Pulmonary artery endothelial cell (primary cell): ENCODE data around the gene CCL5. TPM values are rescaled to one million over a fixed set of nuclear protein-coding genes. Genes with fewer than 3 reads are reported as not detected.
A peak's percentile ranks its signal among the peaks of the same experiment; 100 is the strongest.

Experiments
- DNase-seq: peaks from one replicate; pipeline ENCODE4 v3.0.0-alpha.2; 2011; ENCODE audit warnings: low read depth, low spot score
- total RNA-seq: library from RNA; depleted of rRNA; stranded (reverse); fragments of >200 nt; gene quantifications from 2 replicates; pipeline ENCODE4 v1.2.3, GENCODE V29; 2014

CCL5 gene
- total RNA-seq, 1 donor from 2014 or later, result 0.13 TPM

DNA sequence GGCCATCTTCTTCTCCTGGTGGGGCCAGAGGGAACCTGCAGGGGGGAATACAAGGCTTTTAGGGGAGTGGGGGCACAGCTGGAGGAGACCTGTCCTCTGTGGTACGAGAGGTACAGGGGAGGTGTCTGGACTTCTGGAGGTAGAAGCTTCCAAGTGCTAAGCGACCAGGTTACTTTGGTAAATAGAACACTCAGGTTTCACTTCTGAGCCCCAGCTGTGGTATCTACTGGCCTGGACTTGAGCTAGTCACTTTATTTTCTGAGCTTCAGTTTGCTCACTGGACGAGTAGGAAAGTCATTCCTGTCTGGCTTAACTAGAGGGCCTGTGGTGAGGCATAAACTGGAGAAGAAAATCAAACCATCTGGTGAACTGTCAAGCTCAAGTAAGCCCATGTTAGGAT is 11.4 kb downstream of the CCL5 start, which contains the start of gene HEATR9:
TSS of gene HEATR9 (minus strand) at position 155 of the 400 bp plus-strand sequence. CDS start at position 6, 149 bp downstream.
- no peak for DNase-seq

DNA sequence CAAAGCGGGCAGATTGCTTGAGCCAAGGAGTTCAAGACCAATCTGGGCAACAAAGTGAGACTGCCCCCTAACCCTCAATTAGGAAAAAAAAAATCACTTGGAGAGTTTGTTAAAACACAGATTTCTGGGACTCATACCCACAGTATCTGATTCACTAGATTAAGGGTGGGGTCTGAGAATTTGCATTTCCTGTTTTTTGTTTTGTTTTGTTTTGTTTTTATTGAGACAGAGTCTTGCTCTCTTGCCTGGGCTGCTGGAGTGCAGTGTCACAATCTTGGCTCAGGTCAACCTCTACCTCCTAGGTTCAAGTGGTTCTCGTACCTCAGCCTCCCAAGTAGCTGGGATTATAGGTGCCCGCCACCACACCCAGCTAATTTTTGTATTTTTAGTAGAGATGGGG is 12.6 kb downstream of the CCL5 start:
- DNase-seq, result no peak

DNA sequence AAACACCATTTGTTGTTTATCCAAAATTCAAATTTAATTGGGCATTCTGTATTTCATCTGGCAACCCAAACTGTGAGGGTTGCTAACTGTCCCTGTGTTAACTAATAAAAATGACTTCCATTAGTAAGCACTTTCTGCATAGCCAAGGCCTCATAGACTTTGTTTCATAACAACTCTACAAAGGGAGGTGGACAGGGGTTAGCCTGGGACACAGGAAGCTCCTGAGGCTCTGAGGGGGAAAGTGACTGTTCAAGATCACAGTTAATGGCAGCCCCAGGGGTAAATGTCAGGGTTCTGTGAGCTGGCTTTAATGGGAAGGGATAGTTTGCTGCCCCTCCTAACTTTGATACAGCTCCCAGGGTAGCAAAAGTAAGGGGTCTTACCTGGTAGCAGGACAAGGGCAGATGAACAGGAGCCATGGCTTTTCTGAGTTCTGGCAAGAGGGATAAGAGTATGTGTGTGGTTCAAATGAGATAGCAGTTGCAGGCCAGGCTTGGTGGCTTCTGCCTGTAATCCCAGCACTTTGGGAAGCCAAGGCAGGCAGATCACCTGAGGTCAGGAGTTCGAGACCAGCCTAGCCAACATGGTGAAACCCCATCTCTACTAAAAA is 13.7 kb downstream of the CCL5 start:
- DNase-seq, result no peak

DNA sequence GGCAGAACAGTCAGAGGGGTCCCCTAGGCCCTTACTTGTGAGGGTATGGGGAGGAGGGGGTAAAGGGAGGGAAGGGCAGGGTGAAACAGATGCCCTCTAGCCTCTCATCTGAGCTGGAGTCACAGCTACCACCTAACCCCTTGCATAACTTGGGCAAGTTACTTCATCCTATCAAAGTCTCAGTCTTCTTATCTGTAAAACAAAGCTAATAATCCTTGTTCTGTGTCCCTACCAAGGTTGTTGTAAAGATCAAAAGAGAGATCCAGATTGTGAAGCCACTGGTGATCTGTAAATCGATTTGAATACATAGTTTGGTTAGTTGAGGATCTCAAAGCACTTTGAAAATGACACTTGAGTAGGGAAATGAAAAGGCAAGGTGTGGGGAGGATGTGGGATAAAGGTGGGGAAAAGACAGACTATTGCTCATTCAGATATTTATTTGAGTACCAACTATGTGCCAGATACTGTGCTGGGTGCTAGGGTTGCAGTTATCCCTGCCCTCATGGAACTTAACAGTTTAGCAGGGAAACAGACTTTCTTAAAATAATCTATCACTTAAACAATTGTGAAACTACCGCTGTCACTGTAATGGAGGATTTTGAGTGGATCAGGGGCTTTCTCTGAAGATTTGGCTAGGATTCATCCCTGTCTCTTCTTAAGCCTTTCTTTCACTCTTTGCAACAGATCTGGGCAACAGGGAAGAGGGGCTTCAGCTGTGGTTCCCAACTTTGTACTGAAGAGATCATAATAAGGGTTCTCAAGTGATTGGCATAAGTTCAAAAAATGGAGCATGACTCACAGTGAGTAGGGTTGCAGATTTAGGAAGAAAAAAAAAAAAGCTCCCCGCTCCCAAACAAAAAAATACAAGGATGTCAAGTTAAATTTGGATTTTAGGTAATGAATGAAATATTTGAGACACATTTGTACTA is 14.5 kb downstream of the CCL5 start:
- no peak for DNase-seq

DNA sequence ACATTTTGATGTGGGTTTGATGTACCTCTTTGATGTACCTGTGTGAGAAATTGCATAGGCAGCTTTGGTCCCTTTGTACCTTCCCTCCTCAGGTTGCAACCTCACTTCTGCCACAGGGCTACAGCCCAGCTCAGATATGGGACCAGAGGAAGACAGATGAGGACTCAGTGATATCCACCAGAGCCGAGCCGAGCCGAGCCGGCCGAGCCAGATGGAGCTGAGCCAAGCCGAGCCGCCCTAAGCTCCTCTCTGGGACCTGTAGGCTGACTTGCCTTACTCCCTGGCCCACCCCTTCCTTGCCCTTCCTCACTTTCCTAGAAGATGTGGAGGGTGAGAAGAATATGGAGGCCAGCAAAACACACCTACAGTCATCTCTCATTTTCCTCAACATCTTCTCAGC is 15.3 kb downstream of the CCL5 start:
- DNase-seq, result no peak

- DNase-seq, result no peak
Observed at GRCh38 chr17:35856603-35857002, 23.6 kb downstream of the CCL5 start.

GRCh38 chr17:35855965-35856364 is 24.2 kb downstream of the CCL5 start:
- no peak for DNase-seq

DNA sequence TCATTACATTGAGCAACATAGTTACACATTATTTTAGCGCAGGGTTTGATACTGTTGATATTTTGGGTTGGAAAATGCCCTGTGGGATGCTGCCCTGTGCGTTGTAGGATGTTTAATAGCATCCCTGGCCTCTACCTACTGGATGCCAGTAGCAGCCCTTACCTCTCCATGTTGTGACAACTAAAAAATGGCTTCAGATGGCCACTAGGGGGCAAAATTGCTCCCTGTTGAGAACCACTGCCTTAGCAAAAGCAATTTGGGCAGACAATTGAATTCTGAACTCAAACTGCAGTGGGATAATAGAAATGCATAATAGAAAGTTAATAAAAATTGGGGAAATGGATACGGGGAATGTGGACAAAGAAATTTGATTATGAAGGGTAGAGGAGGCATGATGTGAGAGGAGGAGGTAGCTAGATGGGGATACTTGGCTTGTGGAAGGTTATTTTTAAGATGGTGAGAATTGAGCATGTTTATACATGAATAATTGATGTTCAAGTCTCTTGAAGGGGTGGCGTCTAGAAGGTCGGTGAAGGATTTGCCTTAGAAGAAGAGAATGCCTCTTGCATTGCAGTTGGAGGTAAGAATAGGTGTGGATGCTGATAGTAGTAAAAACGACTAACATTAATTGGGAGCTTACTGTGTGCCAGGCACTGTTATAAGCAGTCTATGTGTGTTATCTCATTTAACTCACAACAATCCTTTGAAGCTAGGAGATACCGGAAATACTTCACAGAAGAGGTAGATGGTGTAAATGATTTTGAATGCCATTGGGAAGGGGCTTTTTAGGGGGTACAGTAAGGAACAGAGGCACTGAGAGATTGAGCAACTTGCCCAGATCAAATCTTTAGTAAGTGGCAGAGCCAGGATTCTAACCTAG is 30.5 kb downstream of the CCL5 start:
- peak; percentile 51 for DNase-seq

DNA sequence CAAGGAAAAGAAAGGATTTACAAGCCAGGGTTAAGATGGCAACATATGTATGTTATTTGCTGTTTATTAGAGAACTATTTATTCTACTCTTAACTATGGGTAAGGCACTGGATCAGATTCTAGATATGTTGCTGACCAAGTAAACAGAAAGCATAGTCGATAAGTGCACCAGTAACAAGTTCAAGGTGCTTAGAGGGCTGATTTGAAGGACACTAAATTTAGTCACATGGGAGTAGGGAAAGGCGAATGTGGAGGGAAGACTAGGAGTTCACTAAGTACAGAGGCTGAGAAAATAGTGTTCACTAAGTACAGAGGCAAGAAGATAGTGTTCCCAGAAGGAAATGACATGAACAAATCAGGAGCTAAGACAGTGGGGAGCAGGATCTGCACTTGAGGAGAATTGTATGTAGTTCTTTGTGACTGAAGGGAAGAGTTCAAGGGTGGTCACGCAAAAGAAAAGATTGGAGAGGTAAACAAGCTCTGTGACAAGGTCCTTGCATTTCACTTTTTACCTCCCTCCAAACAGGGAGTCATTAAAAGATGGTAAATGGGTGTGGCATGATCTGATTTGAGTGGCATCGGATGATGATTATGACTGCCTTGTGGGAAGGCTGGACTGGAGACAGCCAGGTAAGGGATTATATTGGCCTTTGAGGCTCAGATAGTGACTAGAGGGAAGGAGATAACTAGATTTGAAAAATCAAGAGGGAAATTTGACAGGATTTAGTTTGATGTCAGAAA is 32.4 kb downstream of the CCL5 start:
- DNase-seq, result no peak

DNA sequence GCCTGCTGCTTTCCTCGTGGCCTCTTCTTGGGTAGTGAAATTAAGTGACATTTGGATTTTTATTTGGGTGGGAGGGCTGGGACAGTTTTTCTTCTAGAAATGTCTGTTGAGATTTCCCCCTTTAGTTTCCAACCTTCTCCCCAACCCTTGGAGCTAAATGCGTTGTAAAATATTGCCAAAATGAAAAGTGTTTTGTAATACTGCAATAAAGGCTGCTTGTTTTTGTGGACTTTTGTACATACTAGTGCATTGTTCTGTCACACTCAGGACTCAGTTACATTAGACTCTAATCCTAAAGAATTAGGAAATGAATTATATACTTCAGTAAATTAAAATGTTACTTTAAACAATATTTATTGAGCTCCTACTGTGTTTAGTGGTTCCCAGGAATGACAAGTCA is 33.2 kb downstream of the CCL5 start:
- no peak for DNase-seq

DNA sequence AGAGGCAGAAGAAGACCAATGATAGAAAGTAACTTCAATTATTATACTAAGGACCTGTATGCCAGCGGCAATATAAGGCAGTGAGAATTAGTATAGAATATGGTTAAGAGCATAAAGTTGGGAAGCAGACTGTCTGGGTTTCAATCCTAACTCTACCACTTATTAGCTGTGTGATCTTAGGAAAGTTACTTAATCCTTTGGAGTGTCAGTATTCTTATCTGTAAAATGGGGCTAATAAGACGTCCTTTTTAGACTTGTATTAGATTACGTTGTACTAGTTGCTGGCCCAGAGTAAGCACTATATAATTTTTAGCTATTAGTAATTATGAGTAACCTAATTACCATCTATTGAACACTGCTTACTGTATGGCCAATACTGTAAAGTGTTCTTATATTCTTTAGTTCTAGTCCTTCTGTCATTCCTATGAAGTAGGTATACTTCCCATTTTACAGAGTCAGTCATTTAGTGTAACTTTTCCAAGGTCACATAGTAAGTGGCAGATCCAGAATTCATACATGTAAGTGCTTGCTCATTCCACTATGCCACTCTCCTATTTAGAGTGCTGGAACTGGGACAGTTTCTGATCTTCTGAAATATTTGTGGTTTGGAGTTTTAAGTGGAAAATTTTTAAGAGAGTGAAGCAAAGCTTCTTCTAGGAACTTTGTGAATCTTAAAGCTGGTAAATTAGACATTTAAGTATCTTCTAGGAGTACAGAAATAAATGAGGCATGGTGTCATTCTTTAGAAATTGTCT is 33.9 kb downstream of the CCL5 start:
- DNase-seq, result no peak

DNA sequence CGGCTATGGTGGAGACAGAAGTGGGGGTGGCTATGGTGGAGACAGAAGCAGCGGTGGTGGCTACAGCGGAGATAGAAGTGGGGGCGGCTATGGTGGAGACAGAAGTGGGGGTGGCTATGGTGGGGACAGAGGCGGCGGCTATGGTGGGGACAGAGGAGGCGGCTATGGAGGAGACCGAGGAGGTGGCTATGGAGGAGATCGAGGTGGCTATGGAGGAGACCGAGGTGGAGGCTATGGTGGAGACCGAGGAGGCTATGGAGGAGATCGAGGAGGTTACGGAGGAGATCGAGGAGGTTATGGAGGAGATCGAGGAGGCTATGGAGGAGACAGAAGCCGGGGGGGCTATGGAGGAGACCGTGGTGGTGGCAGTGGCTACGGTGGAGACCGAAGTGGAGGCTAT is 35.6 kb downstream of the CCL5 start:
- DNase-seq, result no peak

DNA sequence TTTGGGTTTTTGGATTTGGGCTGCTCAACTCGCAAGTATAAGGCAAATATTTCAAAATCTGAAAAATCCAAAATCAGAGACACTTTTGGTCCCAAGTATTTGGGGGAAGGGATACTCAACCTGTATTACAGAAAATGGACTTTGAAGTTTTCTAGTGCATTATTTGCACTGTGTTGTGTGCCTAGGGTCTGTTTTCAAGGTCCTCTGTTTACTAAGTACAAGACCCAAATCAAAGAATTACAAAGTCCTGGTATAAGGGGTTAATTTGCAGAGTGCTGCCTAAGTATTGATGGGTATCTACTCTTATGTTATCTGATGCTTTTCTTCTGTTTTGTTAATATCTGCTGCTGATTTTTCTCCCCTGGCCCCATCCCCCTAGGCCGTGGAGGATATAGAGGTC is 36.5 kb downstream of the CCL5 start:
- DNase-seq, result no peak

DNA sequence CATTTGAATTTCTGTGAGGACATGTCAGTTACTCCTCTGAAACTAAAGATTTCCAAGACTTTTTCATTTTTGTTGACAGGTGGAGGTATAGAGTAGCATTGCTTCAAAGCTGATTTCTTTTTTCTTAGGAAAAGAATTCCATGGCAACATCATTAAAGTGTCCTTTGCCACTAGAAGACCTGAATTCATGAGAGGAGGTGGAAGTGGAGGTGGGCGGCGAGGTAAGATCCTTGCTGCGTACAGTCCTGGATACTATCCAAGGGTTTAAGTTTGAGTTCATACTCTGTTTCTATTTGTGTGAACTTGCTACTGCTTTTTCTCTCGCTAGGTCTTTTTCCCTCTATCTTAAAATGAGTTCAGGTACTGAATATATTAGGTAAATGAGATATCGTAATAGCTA is 37.9 kb downstream of the CCL5 start:
- no peak for DNase-seq

GRCh38 chr17:35841505-35841904 is 38.7 kb downstream of the CCL5 start:
- DNase-seq, result no peak

DNA sequence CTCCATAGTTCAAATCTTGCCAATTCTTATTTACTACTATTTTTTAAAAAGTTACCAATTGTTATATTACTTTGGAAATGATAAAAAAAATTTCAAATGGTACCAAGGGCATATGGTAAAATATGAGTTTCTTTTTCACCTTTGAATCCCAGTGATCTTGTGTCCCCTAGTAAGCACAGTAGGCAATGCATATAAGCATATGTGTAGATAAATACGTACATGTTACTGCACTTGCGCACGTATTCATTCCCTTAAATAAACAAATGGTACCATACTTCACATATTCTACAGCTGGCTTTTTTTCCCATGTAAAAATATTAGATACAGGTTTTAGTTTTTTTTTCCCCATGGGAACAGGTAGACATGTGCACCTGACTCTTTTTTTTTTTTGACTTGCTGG is 39.1 kb downstream of the CCL5 start:
- no peak for DNase-seq

GRCh38 chr17:35825206-35825605 is 55.0 kb downstream of the CCL5 start:
- no peak for DNase-seq
